Stimulated activated CD8-positive, alpha-beta memory T cell treated with anti-CD3 and anti-CD28 coated beads, Interleukin-4, amount 100 ng/mL, for 4 hours (primary cell): Measurements from ENCODE around the gene CADM2.

Experiments
- DNase-seq, 2 donors: peaks; one replicate each; pipeline ENCODE4 v3.0.0-alpha.2; 2020; ENCODE audit warnings: low read depth in 2 of 2, low spot score in 1 of 2

The CADM2 gene

GRCh38 chr3:84984429-84984828, 25.6 kb downstream of the CADM2 start:
- DNase-seq: no peak

DNA sequence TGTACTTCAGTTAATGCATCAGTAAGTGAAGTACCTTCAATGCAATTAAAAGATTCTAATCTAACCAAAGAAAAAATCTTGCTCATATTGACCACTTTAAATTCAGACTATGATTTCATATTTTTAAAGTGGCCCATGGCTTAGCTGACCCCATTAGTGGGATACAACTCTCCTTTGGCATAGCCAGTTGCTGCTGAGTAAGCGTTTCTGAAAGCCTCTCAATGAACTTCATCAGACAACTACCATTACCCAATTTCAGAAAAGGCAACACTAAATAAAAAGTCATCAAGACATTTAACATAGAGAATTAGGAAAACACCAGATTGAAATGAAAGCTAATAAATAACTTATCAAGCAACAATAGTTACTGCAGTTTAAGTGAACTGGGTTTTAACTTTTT, 27.0 kb downstream of the CADM2 start:
- no peak for DNase-seq

DNA sequence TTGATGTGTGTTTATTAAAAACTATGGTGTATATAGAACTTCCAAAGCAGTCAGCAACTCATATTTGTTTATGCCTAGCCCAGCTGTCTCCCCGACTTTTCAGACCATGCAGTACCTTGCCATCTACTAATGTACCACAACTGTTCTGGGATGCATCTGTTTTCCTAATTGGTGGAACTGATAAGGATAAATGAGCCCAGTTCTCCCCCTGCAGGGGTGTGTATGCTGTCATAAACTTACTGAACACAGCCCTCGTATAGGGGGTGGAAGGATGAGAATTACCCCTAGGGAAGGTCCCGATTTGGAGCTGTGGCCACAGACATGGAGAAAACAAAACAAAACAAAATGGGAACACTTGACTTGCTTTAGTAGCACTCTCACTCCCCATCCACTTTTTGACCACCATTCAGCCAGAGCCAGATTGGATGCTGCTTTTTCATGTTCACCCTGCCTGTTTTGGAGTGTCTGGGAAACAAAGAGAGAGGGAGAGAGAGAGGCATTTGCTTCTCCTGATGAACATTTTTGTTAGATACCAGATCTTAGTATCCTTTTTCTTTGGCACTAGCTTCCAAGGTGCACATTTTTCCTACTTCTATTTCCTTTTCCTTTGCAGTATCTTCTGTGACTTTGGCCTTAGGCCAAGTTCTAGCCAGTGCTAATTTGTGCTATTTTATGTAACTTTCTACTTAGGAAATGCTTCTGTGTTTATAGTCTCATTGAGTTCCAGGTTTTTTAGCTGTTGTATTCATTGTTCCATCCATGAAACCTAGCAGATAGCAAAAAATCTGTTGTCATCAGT, 29.1 kb downstream of the CADM2 start:
- DNase-seq: no peak

DNA sequence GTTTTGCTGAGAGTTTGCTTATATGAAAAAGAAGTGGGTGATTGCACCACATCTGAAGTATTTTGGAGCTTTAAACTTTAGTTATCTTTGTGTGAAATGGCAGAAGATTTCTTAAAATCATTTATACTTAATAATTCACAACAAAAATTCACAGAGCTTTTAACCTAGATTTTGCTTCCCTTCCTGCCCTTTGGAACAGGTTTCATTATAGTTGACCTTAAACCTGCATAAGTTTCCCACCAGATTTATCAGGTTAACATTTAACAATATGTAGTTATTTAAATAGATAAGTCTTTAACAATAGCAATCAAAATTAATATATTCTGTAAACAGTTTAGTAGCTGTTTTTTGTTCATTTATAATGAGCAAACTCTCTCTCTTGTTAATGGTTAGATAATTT, 30.3 kb downstream of the CADM2 start:
- DNase-seq: no peak

DNA sequence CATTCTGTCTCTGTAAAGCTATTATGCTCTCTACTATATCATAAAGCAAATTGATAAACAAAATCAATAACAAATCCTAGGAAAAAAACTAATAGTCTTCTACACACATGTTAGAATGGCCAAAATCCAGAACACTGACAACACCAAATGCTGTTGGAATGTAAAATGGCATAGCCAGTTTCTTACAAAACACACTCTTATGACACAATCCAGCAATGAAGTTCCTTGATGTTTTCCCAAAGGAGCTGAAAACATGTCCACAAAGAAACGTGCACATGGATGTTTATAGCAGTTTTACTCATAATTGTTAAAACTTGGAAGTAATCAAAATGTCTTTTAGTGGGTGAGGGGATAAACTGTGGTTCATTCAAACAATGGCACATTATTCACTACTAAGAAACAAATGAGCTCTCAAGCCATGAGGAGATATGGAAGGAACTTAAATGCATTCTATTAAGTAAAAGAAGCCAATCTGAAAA, 32.7 kb downstream of the CADM2 start:
- no peak for DNase-seq

DNA sequence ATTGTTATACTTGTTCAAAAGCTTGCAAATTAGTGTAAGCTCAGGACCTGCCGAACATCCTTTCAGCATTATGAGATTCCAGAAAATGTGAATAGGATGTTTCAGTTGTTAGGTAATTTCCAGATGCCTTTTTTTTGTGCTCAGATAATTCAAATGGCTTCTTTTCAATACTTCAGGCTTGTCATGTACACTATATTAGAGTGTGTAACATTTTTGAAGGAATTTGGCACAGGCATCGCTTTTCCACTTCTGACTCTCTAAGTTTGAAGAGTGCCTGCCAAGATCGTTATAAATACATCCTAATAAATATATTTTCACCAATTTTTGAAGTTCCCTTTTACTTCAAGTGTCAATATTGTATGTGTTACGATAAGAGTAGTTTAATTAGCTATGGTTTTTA, 35.2 kb downstream of the CADM2 start:
- DNase-seq: no peak

DNA sequence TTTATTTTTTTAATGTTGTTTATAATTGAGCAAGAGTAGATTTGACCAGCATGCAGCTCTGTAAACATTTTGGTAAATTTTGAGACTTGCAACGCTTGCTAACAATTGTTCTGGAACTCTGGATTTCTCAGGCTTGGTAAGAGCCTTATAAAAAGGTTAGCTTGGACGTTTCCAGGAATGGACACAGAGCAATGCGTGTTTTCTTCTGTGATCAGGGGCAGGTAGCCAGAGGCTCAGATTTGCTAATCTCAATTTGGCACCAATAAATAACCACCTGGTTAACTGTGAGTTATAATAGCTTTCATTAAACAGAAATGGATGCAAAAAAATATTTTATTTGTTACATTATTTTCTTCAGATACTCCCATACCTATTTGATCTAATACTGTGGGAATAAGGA, 39.8 kb downstream of the CADM2 start:
- no peak for DNase-seq

DNA sequence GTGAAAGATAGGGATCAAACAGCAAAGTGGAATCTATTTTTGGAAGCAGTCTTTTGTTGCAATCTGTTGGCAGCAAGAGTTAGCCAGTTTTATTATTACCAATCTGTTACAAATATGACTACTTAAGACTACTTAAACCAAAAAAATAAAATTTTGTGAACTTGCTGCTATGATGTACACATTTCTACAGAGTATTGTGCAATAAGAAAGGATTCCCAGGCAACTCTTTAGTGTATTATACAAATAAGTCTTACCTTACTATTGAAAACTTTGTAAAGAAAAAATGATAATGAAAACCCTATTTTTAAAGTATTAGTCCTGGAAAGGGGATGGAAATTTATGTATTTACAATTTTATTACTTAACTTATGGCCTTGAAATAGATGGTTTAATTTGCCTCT, 44.7 kb downstream of the CADM2 start:
- DNase-seq: no peak

- DNase-seq: no peak
Measured at GRCh38 chr3:85004147-85004546, 45.4 kb downstream of the CADM2 start.

DNA sequence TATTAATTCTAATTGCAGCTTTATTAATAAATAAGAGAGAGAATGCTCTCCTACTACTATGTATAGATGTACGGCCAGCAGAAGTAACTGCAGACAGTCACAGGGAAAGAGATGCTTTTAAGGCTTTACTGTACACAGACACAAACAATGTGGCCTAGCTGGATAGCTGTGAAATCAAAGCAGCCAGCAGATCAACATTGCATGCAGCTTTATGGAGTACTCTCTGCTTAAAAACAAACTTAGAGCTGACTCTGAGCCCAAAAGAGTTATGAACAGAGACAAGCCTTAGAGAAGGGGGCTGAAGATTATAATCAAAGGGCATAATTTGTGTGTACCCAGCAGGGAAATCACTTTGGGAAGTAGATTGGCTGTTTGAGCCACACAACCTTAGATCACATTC, 47.2 kb downstream of the CADM2 start:
- DNase-seq: no peak

- no peak for DNase-seq
Measured at GRCh38 chr3:85007195-85008094, 48.7 kb downstream of the CADM2 start.

DNA sequence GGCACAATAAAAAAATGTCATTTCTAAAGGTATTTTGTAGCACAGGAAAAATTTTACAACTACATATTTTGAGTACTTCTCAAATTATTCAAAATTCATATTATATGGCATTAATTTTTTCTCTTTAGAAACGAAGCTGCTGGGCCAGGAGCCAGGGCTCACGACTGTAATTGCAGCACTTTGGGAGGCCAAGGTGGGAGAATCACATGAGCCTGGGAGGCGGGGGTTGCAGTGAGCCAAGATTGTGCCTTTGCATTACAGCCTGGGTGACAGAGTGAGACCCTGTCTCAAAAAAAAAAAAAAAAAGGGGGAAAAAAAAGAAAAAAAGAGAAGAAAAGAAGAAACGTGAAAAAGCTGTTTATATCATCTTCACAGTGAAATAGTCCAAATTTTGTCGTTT, 62.0 kb downstream of the CADM2 start:
- DNase-seq: no peak

DNA sequence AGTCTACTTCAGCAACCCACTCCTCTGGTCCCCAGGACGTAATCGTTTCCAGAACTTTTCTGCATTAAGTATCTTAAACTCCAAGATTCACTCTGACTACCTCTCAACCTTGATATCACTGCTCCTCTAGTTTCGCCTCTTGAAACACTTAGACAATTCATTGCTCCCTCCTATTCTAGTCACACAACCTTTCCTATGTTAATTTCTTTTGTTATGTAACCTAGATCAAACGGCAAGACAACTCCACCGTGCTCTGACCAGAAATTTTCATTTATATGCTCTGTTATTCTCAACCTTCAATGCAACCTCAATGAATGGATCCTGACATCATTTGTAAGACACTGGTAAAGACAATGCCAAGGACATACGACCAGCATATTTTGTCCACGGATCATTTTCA, 71.3 kb downstream of the CADM2 start:
- DNase-seq: no peak

GRCh38 chr3:85037203-85037602, 78.4 kb downstream of the CADM2 start:
- no peak for DNase-seq

GRCh38 chr3:85041001-85041400, 82.2 kb downstream of the CADM2 start:
- no peak for DNase-seq

DNA sequence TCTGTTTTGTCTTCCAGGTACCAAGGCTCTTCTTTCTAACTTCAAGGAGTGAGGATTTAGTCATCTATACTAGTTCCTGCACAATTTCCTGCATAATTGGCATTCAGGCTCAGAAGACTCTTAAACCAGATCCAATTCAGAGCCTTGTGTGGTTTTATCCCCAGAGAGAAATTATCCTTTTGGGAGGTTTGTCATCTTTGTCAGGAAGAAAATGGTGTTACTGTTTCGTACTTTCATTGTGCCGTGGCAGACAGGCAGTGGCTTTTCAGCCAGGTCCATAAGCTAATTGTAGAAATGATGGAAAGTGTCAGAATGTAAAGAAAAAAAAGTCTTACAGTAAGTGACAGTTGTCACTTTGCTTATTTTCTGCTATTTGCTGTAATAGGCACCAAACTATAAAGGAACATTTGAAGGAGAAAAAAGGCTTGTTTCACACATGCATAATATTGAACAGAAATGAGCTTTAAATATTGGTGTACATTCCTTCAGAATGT, 82.8 kb downstream of the CADM2 start:
- no peak for DNase-seq

DNA sequence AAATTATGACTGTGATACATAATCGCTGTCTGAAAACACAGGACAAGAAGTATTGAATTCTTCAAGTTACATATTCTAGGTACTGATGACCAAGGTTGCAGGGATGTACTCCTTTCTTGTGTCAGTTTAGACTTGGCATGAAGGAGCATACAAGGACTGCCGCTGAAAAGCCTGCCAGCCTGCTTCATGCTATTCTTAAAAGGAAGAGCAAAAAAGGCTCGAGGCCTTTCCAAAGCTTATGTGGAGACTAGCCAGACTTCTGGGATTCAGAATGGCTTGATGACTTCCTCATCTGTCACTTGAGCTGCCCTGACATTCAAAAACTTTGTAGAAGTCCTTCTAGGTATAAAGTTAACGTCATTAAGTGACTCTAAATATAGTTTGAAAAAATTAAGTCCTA, 92.0 kb downstream of the CADM2 start:
- no peak for DNase-seq

DNA sequence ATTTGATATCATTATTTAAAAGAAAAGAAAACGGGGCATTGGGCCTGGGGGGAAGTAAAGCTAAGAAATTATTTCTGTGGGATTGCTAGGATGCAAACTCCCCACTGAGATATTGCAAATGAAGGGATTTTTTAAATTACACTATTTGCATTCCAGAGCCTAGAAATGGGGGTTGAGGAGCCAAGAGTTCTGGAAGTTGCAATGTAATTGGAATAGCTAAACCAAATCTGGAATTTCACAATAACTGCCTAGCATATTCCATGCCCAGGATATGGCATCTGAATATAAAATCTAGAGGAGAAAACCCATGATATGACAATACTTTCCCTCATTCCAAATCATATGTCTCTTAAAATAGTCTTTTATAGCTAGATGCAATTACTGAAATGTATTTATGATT, 93.0 kb downstream of the CADM2 start:
- DNase-seq: no peak

DNA sequence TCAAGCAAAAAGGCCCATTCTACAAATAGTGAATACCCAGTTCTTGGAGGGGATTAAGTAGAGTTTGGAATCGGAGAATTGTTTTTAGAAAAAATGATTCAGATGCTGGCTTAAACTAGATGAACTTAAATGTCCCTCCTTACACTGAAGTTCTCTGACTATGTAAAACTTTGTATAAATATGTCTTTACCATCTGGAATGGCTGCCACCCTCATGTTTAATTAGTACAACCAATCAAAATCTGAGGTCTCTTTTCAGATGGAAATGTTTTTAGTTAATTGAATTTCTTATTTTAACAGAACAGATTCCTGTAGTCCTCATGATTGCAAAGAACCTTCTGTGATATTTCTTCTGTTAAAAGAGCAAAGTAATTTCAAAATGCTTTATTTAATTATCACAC, 94.8 kb downstream of the CADM2 start:
- DNase-seq: no peak

DNA sequence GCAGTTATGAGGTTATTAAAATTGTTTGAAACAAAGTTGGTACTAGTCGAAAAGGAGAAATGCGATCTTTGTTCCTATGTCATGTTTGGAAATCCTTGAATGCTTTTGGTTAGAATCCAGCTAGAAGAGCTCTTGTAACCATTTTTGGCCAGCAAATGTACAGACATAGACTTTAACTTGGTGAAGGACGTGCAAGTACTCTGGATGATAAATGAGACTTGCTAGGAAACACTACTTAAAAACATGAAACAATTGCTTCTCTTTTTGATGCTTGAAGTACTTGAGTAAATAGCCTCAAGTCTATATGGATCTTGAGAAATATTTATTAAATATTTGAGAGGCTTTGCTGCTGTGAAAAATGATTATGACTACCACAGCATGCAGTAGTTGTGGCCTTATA, 95.8 kb downstream of the CADM2 start:
- DNase-seq: no peak

GRCh38 chr3:85068911-85069310, 110.1 kb downstream of the CADM2 start:
- no peak for DNase-seq

DNA sequence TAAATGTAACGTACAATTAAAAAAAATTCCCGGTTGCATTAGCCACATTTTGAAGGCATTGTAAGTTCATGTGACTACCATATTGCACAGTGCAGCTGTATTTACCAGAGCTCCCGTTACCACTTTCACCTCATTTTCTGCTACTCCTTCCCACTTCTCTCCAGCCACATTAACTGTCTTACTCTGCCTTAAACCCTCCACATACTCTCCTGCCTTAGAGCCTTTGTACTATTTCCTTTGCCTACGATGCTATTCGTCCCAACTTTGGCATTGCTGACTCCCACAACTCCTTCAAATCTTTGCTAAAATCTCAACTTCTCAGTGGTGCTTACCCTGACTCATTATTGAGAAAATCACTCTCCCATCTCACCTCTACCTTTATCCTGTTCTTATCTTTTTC, 115.2 kb downstream of the CADM2 start:
- no peak for DNase-seq
